Erythroblast (primary cell): ENCODE data around the gene OBSCN.

ENCODE experiments used
- GATA1 ChIP-seq: IDR thresholded peaks from 2 replicates; pipeline ENCODE4 v1.6.1; 2011; ENCODE audit warnings: low read depth, mild to moderate bottlenecking, control low read depth, low read length, moderate library complexity
- POLR2A ChIP-seq: IDR thresholded peaks from 2 replicates; pipeline ENCODE4 v1.6.1; 2011; ENCODE audit warnings: mild to moderate bottlenecking, low read length

GRCh38 chr1:228350179-228350742 is 142.4 kb downstream of the OBSCN start:
- TF ChIP-seq POLR2A (no peak), GATA1 (no peak)
